ENCODE data around the gene MYO3B. TPM values are rescaled to one million over a fixed set of nuclear protein-coding genes. Genes with fewer than 3 reads are reported as not detected.

MYO3B gene
- polyA plus RNA-seq, 4 donors = 0.08 to 9.9 (median 8.7) TPM

DNA sequence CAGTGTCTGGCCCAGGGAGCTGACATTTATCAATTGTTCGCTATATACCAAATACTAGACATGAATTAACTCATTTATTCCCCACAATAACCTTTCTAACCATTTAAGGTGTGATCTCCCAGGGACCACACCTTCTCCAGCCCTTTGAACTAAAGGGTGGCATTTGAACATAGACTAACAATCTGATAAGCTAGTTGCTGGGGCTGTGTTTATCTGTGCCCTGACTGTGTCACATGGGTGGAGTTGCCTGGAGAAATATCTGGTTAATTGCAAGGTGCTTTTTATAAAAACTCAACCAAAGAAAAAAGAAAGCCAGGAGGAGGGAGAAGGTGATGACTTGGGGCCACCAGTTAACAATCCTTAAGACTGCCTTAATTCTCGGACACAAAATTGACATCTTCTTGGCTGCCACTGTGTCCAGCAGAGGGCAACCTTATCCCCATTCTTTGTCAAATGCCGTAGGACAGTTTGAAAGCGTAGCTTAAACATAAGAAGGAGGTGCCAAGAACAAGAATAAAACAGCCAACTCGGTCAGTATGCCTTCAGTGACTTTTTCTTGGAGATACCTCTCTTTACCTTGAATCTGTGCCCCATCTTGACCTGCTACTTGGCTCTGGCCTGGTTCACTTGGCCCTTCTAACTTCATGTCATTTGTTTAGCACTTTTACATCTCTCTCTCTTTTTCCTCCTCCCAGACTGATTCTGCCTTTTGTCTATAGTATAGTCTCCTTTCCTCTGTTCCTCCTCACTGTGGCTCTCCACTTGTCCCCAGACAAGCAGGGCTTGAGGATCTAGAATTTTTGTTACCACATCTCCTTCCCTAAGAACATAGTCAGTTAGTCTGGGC lies 183.4 kb downstream of the MYO3B start:
- DNase-seq (ENCODE audit: low read depth in 4 of 4, low spot score in 3 of 4) = peak in 2 of 4 donors; percentile 35 to 36

DNA sequence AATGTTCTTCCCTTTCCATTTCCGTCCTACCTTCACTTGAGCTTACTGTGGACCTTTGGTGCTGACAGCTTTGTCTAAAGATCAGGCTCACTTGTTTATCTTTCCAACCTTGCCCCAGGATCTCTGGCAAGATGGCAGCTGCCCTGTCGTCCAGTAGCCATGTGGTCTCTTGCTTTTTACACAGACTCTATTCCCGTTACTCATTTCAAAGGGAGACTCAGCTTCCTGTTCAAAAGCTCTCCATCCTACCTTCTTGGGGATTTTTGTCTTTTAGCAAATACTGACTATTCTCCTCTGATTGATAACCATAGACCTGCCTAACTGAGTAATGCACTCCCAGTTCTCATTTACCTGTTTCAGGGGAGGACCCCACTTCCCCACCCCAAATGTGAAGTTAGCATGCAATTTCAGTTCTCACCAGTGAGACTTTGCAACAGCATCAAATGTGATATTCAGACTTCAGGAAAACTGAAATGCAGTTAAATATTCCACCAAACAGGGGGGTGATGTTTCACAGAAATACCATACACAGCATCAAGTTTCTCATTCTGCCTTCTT lies 184.4 kb downstream of the MYO3B start:
- DNase-seq (ENCODE audit: low read depth in 4 of 4, low spot score in 3 of 4) = no peak

DNA sequence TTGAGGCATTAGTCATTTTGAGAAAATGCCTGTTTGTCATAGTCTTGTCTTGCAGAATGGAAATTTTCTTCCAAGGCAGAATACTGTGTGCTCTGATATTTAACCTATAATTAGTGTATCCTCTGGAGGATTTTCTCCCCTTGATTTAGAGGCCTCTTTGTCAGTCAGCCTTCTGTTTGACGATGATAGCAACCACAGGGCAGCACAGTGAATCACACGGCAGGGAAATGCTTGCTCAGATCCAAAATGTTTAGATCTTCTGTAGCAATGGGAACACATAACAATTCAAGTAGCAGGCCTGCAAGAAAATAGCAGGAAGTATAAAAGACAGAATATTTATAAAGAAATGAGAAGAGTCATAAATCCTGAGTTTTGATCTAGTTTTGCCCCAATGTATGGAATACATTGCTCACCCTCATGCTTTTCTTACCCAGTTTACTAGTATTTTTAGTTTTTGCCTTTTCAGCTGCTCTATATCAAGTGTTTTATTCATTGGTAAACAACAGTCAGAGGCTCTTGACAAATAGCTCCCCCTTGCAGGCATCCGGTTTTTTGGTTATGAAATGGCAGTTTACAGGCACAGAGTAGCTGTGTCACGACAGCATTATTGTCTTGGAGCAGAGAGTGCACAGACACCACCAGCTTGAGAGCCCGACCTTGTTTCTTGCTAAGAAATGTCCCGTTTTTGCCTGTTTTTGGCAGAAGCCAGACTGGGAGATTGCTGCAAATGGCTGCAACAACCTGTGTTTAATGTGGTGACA lies 185.1 kb downstream of the MYO3B start:
- DNase-seq (ENCODE audit: low read depth in 4 of 4, low spot score in 3 of 4) = no peak

DNA sequence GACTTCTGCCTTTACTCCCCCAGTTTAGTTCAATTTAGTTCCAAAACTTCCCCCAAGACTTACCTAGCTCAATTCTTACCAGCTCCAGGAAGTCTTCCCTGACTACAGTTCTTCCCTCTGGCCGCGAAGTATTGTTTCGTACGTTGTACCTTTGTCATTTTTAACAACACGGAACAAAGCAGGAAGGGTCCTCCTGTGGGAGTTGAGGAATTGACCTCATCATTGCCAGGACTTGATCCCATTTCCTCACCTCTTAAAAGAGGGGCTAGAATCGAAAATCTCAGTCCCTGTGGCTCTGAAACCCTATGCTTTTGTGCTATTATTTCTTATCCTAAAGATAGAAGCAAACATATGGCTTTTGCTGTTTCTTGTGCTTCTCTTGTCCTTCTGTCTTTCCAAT lies 187.1 kb downstream of the MYO3B start:
- DNase-seq (ENCODE audit: low read depth in 4 of 4, low spot score in 3 of 4) = no peak

DNA sequence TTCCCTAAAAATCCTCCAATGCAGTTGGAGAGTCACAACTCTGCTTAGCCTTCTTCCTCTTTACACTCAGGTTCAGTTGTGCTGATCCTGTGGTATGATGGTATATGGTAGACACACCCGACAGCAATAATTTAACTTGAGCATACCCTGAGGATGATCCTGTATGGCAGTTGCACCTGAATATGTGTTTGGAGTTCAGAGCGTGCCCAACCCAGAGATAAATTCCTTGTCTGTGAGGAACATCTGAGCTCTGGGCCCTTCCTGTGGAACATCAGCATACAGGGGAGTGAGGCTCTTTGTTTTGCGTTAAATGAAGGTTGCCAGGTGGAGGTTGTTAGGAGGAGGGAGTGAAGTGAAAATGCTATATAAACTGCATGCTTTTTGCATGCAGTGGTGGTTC lies 187.7 kb downstream of the MYO3B start:
- no peak for DNase-seq (ENCODE audit: low read depth in 4 of 4, low spot score in 3 of 4)

DNA sequence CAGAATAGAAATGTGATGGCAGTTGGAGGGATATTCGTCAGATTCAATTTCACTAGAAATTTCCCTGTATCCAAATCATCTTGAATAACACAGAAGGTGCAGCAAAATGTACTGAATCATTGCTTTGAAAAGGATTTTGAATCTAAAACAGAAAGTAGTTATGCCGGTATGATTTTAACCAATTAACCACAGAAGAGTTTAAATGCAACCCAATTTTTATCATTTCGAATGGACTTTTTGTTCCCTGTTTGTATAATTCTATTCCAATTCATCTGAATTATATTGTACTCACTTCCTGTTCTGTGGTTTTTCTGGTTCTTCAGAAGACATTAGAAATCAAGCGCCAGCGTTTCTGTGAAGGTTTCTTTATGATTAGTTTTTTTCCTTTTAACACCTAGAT lies 190.4 kb downstream of the MYO3B start:
- DNase-seq (ENCODE audit: low read depth in 4 of 4, low spot score in 3 of 4) = no peak

DNA sequence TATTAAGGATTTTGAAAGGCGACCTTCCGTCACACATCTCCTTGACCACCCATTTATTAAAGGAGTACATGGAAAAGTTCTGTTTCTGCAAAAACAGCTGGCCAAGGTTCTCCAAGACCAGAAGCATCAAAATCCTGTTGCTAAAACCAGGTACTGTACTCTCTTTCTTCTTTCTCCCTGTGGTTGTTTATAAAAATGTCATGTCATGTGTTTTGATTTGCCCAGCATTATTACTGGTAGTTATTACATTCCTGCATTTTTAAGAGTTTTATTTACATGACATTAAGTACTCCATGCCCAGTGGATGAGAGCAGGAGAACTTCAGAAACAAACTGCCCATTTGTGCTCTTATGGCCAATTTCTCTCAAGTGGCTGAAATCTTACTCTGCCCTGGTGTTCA lies 191.3 kb downstream of the MYO3B start:
- DNase-seq (ENCODE audit: low read depth in 4 of 4, low spot score in 3 of 4) = no peak

DNA sequence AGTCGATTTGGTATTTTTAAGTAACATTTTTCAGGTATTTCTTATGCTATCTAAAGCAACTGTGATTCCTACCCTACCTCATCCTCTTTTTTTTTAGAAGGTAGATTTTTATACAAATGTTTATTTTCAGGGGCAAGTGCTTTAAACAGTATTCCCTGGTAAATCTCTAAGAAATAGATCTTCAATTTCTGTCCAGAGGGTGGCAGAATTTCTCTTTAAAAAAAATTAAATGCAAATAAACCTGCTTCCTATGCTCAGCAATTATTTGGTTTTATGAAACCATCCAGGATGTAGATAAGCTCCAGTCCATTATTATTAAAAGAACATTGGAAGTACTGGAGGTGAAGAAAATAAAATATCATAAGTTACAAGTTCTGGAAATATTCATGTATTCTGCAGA lies 191.9 kb downstream of the MYO3B start:
- peak in 1 of 4 donors; percentile 12 for DNase-seq (ENCODE audit: low read depth in 4 of 4, low spot score in 3 of 4)

DNA sequence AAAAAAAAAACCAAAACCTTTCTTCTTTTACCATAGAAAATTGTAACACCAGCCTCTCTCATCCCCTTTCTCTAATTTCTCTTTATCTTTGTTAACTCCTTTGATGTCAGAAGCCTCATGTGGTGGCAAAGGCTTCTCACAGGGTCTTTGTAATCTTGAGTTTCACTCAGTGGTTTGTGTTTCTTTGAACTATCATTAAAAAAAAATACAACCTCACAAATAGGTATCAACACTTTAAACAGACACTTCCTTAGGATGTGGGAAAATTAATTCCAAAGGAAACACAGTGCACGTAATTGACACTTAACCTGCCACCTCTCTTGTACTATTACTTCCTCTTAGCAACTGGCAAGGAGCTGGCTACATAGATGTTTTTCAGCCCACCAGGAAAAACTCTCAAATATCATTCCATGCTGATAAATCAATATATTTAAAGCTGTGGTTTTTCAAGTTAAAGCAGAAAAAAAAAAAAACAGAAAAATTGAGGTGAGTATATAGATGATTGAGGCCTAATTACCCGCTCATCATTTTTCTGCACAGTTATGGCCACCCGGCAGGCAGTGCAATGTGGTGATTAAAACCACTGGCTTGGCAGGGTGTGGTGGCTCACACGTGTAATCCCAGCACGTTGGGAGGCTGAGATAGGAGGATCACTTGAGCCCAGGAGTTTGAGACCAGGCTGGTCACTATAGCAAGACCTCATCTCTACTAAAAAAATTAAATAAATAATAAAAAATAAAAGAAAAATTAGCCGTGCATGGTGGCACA lies 193.5 kb downstream of the MYO3B start:
- no peak for DNase-seq (ENCODE audit: low read depth in 4 of 4, low spot score in 3 of 4)

DNA sequence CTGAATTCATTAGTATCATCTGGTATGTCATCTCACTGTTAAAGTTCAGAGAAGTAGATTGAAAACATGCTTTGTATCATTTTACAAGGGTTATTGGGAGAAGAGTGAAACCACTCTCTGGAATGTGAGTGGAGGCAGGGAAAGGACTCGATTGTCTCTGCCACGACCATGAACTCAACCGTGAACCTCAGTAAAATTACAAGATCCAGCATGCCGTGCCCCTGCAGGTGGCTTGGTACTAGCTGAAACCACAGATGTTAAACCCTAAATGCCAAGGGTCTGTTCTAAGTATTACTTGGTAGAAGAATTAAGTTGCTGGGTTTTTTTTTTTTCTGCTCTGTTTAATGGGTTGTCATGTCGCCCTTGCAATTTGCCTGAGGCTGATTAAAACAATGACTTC lies 197.2 kb downstream of the MYO3B start:
- DNase-seq (ENCODE audit: low read depth in 4 of 4, low spot score in 3 of 4) = no peak

DNA sequence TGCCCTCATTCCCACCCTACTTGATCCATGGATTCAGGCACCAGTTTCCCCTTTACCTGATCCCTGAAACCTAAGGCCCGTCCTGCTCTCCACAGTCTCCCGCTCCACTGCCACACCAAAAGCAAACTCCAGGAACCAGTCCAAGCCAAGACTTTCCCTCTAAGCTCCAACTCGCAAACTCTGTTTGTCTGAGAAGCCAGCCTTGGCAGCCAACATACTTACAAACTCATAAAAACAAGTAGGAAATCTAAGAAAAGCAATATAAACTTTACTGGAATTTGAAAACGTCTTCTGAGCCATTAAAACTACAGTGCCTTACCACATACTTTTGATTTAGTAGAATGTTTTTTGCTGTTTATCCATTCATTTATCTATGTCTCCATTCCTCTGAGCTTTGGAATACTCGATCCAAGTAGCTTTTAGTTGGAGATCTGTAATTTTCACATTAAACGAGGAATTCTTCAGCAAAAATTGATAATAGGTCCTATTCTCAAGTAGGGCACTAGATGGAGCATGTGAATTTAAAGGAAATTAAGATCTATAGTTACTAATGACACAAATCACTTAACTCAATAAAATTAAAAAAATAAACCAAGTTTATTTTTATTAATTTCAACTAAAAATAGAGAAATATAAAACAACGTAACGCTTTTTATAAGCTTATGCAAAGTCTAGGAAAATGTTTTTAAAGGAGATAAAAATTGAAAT lies 199.7 kb downstream of the MYO3B start:
- no peak for DNase-seq (ENCODE audit: low read depth in 4 of 4, low spot score in 3 of 4)

DNA sequence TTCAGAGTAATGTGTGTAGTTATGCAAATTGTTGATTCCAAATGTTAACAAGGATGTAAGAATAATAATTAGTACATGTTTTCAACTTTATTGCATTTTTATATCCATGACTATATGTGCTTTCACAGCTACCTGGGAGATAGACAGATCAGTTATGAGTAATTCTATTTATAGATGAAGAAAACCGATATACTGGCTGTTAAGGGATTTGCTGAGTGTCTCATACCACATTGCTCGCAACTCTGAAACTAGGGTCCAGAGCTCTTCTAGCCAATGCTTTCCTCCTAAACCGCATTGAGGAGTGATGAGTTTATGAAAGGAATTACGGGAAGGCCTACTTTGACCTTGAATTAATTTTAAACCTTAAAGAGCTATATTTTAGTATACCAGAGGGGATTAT lies 202.3 kb downstream of the MYO3B start:
- DNase-seq (ENCODE audit: low read depth in 4 of 4, low spot score in 3 of 4) = no peak

DNA sequence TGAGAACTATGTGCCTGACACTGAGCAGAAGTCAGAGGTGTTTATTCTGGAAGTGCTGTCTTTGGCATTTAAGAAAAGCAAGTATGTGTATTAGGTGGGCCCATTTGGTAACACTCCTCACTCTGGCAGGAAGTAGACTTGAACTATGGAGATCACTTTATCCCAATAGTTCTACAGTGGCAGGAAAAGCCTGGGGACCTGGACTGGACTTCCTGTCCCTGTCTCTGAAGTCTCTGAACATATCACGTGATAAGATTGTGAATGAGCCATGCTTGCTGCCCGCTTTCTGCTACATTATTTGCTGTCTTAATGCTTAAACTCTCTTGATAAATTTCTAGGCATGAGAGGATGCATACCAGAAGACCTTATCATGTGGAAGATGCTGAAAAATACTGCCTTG lies 203.7 kb downstream of the MYO3B start:
- no peak for DNase-seq (ENCODE audit: low read depth in 4 of 4, low spot score in 3 of 4)

DNA sequence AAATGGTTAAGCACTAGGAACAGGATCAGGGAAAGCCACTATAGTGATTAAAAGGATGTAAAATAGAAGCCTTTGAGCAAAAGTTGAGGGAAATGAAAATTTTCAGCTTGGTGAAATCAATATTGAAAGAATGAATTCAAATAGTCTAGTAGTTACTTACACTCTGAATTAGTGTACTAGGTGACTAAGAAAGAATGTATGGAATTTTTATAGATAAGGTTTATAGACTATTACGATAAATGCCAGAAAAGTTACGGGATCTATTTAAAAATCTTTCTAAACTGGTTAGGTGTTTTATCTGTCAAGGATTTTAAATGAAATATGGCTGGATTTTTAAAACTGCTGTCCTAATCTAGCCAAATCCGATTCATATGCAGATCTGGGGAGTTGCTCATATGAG lies 208.6 kb downstream of the MYO3B start:
- DNase-seq (ENCODE audit: low read depth in 4 of 4, low spot score in 3 of 4) = no peak

DNA sequence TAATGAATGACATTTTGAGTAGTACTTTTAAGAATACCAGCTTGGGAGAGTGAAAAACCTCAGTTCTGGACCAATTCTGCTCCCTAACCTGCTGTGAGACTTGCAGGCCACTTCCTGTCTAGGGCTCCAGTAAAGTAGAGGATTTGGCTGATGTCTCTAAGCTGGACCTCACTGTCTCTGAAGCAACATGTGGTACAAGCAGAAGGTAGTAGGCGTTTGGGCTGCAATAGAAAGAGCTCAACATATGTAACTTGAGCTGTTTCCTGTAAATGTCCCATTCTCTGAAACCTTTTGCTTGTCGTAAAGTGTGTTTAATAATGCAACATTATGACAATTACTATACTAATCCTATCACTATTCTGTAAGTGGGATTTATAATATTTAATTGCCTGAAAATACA lies 213.1 kb downstream of the MYO3B start:
- no peak for DNase-seq (ENCODE audit: low read depth in 4 of 4, low spot score in 3 of 4)

DNA sequence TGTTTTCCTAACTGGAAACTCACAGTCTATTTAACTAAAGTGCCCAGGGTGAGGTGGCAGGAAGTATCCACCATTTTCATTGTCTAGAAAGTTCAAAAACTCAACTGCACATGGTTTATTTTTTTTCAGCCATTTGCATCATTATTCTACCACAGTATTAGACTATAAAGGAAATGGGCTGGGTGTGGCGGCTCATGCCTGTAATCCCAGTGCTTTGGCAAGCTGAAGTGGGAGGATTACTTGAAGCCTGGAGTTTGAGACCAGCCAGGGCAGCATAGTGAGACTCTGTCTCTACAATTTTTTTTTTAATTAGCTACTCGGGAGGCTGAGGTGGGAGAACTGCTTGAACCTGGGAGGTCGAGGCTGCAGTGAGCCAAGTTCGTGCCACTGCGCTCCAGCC lies 213.8 kb downstream of the MYO3B start:
- DNase-seq (ENCODE audit: low read depth in 4 of 4, low spot score in 3 of 4) = no peak

DNA sequence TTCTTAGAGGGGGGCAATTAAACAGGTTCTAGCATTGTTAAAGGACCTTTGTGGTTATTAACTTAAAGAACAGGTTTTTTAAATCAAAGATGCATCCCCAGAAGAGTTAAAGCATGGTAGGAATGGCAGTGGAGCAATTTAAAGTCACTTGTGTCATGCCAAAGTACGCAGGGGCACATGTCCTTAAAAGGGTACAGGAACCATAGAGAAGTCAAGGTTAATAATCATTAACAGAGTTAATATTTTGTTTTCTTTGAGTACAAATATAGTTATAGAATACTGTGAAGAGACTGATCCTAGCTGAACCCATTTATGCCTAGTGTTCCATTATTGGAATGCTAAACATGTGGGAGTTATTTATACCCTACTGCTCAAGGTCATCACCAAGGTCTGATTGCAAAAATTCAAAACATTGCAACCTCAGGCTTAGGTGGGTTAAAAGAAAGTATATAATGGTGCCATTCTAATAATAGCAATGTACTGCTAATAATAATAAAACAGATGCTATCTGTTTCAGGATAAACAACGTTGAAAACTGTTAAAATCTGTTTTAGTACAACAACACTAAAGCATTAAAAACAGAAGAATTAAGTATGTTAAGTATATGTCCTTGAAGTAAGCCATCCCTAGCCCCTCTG lies 216.0 kb downstream of the MYO3B start:
- no peak for DNase-seq (ENCODE audit: low read depth in 4 of 4, low spot score in 3 of 4)

DNA sequence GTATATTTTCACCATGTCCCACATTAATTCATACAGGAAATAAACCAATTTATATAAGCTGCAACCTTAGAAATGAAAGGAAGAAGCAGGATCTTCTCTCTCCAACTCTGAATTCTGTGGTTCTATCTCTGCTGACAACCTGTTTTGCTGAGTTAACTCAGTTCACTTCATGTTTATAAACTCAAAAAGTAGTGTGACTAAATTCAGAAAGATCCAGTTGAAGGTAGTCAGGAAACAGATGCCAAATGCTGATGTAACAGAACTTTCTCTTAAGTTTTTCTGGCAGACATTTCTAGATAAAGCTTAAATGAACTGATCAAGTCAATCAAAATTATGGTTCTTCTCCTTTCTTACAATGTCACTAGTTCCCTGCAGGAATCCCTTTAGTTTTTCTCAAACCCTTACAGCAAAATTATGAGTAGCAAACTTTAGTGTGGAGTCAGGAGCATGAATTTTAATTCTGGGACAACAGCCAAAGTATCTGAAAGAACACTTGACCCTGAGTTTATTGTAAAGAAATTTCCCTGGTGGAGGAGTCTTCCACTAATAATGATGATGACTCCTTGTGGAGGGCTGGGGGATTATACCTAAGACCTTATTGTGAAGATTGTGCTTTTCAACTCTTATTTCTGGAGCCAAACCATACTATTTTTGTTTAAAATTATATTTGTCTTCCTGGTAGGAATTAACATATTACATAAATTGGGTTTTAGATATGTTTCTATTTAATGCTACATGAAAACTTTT lies 216.9 kb downstream of the MYO3B start:
- DNase-seq (ENCODE audit: low read depth in 4 of 4, low spot score in 3 of 4) = no peak

DNA sequence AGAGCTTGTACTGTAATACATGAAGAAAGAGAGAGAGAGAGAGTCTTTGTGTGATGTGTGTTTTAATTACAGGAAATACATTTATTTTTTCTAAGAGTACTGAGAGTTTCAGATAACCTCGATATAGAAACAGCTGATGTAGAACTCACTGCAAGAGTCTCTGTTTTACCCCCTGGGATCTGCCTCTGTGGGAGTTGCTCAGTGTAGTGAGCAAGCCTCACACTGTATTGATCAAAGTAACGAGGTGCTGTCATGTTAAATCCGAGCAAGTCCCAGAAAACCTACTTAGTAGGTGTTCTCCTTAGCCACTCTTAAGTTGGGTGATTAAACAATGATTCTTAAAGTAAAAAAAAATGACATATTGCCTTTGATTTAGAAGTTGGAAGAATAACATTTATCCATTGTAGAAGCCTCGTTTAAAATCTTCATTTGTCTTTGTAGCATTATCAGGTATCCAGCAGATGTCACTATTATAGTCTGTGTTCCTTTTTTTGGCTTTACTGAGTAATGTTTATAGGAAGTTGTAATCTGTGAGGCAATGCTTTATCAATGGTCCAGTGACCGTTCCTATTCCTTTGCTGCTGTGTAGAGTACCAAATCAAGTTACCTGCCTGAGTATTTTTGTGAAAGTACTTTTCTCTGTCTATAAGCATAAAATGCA lies 219.0 kb downstream of the MYO3B start:
- DNase-seq (ENCODE audit: low read depth in 4 of 4, low spot score in 3 of 4) = no peak

Data from left renal pelvis (tissue), 4 donors.